HepG2 (cell line): Measurements from ENCODE around the gene DOCK4.

Experiments used
- ARNTL ChIP-seq: sonication (generic); formaldehyde crosslinking; IDR thresholded peaks from 2 replicates; pipeline ENCODE4 v1.4.0; 2020; ENCODE audit warnings: mild to moderate bottlenecking, missing genetic modification reagents
- CREB1 ChIP-seq, 2 experiments: fragments of 450-650 bp in 1 of 2; IDR thresholded peaks; 2 replicates each; pipeline ENCODE4 v1.6.1; 2016 to 2017; ENCODE audit warnings: control low read depth in 1 of 2, mild to moderate bottlenecking in 1 of 2, missing compliant biosample characterization in 1 of 2, missing genetic modification characterization in 1 of 2
- ELF3 ChIP-seq: IDR thresholded peaks from 2 replicates; pipeline ENCODE4 v1.6.1; 2016; ENCODE audit warnings: missing genetic modification reagents, missing compliant biosample characterization
- FOXA1 ChIP-seq, 2 experiments: fragments of 450-650 bp in 1 of 2; sonication (generic) in 1 of 2; formaldehyde crosslinking in 1 of 2; IDR thresholded peaks; 2 replicates each; pipeline versions ENCODE4 v1.4.0 to v1.6.1; 2016 to 2020; ENCODE audit warnings: missing genetic modification reagents in 1 of 2
- HMG20B ChIP-seq: conservative IDR thresholded peaks from 2 replicates; pipeline ENCODE4 v1.6.1; 2016; ENCODE audit warnings: missing genetic modification reagents, missing compliant biosample characterization
- MEIS1 ChIP-seq: sonication (generic); formaldehyde crosslinking; IDR thresholded peaks from 2 replicates; pipeline ENCODE4 v1.9.0; 2021; ENCODE audit warnings: mild to moderate bottlenecking, missing genetic modification reagents, moderate library complexity, borderline replicate concordance
- MYC ChIP-seq: sonication (generic); formaldehyde crosslinking; IDR thresholded peaks from 2 replicates; pipeline ENCODE4 v1.9.0; 2021; ENCODE audit warnings: missing genetic modification reagents, borderline replicate concordance
- POLR2A ChIP-seq, 2 experiments: IDR thresholded peaks; 2 replicates each; pipeline ENCODE4 v1.6.1; 2011; ENCODE audit warnings: low read depth in 2 of 2, low read length in 2 of 2, mild to moderate bottlenecking in 1 of 2, moderate library complexity in 1 of 2; ENCODE audit not compliant: insufficient read depth in 1 of 2
- RELA ChIP-seq: sonication (generic); formaldehyde crosslinking; IDR thresholded peaks from 2 replicates; pipeline ENCODE4 v1.4.0; 2020; ENCODE audit warnings: missing genetic modification reagents
- SP4 ChIP-seq: sonication (generic); formaldehyde crosslinking; IDR thresholded peaks from 2 replicates; pipeline ENCODE4 v1.8.1; 2023; ENCODE audit warnings: mild to moderate bottlenecking, missing genetic modification reagents
- ZNF230 ChIP-seq: sonication (generic); formaldehyde crosslinking; IDR thresholded peaks from 2 replicates; pipeline ENCODE4 v1.4.0; 2020; ENCODE audit warnings: mild to moderate bottlenecking, missing genetic modification reagents
- ZNF780A ChIP-seq: sonication (generic); formaldehyde crosslinking; IDR thresholded peaks from 2 replicates; pipeline ENCODE4 v1.8.0; 2022; ENCODE audit warnings: mild to moderate bottlenecking, missing genetic modification reagents, moderate library complexity
- TF ChIP-seq, protein P1 (sequence below): sonication (generic); formaldehyde crosslinking; IDR thresholded peaks from 2 replicates; pipeline ENCODE4 v1.5.0; 2020; ENCODE audit warnings: mild to moderate bottlenecking, missing genetic modification reagents, moderate library complexity
- TF ChIP-seq, protein P2 (sequence below), 2 experiments: IDR thresholded peaks; 2 replicates each; pipeline ENCODE4 v1.6.1; 2011 to 2012; ENCODE audit warnings: low read length in 2 of 2, borderline replicate concordance in 1 of 2, low read depth in 1 of 2, mild to moderate bottlenecking in 1 of 2, moderate library complexity in 1 of 2

DNA sequence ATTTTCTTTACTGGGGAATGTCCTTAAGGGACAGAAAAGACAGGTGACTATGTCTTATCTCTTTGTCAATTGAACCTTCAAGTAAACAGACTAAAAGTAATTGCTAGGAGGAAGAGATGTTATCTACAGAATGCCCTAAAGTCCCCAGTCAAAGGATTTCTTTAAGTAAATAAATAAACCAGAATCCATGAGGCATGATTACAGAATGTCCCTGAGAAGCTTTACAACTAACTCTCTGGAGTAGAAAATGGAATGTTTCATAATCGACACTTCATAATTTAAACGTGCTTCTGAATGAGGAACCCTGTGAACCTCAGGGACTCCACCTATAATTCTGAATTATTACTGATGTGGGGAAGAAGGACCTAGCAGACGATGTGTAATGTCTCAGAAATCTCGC is 456.0 kb downstream of the DOCK4 start:
- TF ChIP-seq FOXA1 (IDR thresholded peaks at IDR 0.05) (no peak), FOXA1 (CRISPR knock-in tag; IDR thresholded peaks at IDR 0.05) (no peak), RELA (CRISPR knock-in tag) (no peak), POLR2A (IDR thresholded peaks at IDR 0.05; ENCODE audit: insufficient read depth in 1 of 2, low read depth in 2 of 2, low read length in 2 of 2) (no peak), SP4 (CRISPR knock-in tag) (no peak), HMG20B (CRISPR knock-in tag) (no peak), ELF3 (CRISPR knock-in tag) (no peak), MYC (no peak), ARNTL (CRISPR knock-in tag) (no peak), ZNF780A (no peak), CREB1 (IDR thresholded peaks at IDR 0.05) (no peak), CREB1 (CRISPR knock-in tag; IDR thresholded peaks at IDR 0.05) (no peak), ZNF230 (CRISPR knock-in tag) (no peak), MEIS1 (no peak)
- TF ChIP-seq, protein P1, sequence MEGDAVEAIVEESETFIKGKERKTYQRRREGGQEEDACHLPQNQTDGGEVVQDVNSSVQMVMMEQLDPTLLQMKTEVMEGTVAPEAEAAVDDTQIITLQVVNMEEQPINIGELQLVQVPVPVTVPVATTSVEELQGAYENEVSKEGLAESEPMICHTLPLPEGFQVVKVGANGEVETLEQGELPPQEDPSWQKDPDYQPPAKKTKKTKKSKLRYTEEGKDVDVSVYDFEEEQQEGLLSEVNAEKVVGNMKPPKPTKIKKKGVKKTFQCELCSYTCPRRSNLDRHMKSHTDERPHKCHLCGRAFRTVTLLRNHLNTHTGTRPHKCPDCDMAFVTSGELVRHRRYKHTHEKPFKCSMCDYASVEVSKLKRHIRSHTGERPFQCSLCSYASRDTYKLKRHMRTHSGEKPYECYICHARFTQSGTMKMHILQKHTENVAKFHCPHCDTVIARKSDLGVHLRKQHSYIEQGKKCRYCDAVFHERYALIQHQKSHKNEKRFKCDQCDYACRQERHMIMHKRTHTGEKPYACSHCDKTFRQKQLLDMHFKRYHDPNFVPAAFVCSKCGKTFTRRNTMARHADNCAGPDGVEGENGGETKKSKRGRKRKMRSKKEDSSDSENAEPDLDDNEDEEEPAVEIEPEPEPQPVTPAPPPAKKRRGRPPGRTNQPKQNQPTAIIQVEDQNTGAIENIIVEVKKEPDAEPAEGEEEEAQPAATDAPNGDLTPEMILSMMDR = no peak
- TF ChIP-seq, protein P2, sequence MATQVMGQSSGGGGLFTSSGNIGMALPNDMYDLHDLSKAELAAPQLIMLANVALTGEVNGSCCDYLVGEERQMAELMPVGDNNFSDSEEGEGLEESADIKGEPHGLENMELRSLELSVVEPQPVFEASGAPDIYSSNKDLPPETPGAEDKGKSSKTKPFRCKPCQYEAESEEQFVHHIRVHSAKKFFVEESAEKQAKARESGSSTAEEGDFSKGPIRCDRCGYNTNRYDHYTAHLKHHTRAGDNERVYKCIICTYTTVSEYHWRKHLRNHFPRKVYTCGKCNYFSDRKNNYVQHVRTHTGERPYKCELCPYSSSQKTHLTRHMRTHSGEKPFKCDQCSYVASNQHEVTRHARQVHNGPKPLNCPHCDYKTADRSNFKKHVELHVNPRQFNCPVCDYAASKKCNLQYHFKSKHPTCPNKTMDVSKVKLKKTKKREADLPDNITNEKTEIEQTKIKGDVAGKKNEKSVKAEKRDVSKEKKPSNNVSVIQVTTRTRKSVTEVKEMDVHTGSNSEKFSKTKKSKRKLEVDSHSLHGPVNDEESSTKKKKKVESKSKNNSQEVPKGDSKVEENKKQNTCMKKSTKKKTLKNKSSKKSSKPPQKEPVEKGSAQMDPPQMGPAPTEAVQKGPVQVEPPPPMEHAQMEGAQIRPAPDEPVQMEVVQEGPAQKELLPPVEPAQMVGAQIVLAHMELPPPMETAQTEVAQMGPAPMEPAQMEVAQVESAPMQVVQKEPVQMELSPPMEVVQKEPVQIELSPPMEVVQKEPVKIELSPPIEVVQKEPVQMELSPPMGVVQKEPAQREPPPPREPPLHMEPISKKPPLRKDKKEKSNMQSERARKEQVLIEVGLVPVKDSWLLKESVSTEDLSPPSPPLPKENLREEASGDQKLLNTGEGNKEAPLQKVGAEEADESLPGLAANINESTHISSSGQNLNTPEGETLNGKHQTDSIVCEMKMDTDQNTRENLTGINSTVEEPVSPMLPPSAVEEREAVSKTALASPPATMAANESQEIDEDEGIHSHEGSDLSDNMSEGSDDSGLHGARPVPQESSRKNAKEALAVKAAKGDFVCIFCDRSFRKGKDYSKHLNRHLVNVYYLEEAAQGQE (IDR thresholded peaks at IDR 0.05; ENCODE audit: borderline replicate concordance in 1 of 2, low read depth in 1 of 2, low read length in 2 of 2) = no peak
